T-helper 1 cell treated with Interleukin-12 subunit alpha and Interleukin-12 subunit beta and Interleukin-4 antibody, amounts not matched to agents 30 ng/mL and 1 ng/mL, for 36 hours (primary cell): ENCODE data around the gene PUSL1. TPM values are rescaled to one million over a fixed set of nuclear protein-coding genes. Genes with fewer than 3 reads are reported as not detected.

ENCODE experiments used
- intact Hi-C: fragments of 100-400 bp; cut with micrococcal nuclease; formaldehyde crosslinking; loops from one replicate; pipeline ENCODE4 v1.15.1; 2024
- total RNA-seq: library from RNA; stranded (reverse); gene quantifications from 2 replicates; pipeline ENCODE4 v1.2.3, GENCODE V29; 2022

Gene PUSL1
- total RNA-seq, result 19.2 and 20.6 TPM in 2 replicates

GRCh38 chr1:1307923-1308755, at the start of gene PUSL1, which contains the start of gene ACAP3:
Gene PUSL1, plus strand, starts transcription at chr1:1308597. Its CDS starts 47 bp downstream, at chr1:1308644.
Gene ACAP3, minus strand, starts transcription at chr1:1307930. Its CDS starts 115 bp downstream, at chr1:1307815.
- intact Hi-C loops, result loop anchor here (1.0 to 5.0 kb wide), 13 partner anchors 16 to 599 kb away; partner anchors contain the start of genes ATAD3B, AURKAIP1, B3GALT6 and C1orf159

DNA sequence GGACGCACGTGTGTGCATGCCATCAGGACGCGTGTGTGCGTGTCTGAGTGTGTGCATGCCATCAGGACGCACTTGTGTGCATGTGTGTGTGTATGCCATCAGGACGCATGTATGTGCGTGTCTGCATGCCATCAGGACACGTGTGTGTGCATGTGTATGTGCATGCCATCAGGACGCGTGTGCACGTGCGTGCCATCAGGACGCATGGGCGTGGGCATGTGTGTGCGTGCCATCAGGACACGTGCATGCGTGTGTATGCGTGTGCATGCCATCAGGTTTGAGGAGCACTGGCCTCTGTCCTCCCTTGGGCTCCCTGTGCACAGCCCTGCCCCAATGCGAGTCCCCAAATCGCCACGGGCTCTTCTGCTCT, 49.3 kb upstream of the PUSL1 start:
- intact Hi-C loops, result no loop called here

DNA sequence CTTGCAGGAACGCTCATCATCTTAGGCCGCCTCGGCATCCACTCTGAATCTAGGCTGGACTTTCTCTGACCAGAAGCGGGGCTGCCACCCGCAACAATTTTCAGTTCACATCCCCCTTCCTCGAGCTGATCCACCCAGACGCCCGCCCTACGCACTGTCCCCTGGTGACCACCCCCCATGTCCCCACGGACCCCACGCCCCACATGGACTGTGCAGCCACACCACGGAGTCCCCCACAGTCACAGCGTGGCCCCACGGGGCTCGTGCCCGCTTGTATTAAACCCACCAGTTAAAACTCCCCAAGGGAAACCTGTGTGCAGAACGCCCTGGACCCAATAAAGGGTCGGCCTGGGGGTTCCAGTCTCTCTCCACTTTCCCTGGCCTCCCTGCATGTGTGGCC, 48.9 kb upstream of the PUSL1 start:
- intact Hi-C loops, result no loop called here

DNA sequence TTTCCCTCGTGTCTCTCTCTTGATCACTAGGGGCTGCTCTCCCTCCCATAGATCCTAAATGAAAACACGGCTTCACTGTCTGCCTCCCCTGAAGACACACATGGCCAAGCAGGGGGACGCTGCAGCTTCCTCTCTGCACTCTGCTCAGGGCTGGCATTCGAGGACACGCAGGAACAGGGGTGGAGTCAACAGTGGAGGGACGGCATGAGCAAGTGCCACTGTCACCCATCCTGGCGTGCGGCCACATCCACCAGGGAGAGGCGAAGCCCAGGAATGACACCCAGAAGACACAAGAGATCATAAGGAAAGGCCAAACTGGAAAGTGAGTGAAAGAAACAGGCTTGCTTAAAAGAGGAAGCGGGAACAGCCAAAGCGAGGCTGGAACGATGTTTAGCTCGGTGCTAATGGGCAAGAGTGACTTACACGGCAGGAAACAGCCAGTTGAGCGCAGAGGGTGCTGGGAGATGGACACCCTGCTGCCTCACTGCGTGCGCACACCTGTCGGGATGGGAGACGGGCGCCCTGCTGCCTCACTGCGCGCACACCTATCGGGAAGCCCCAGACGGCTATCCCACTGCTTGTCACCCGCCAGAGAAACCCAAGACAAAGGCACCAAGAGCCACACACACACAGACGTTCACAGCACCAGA, 48.3 kb upstream of the PUSL1 start:
- intact Hi-C loops, result no loop called here

- intact Hi-C loops, result no loop called here
These were observed 47.4 kb upstream of the PUSL1 start for GRCh38 chr1:1260843-1261560.

DNA sequence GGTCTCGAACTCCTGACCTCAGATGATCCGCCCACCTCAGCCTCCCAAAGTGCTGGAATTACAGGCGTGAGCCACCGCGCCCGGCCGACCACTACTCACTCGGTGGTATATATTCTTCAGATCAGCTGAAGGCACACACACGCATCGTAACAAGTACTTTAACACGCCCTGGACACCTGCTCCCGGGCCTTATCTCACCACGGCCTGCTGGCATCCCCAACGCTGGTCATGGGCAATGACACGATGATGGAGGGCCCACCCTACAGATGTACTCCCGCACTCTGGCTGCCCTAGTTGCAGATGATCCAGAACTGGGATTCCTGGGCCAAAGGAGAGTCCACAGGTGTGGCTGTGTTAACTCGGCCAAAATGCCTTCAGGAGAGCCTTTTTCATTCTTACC, 46.3 kb upstream of the PUSL1 start:
- intact Hi-C loops, result no loop called here

GRCh38 chr1:1262758-1263157, 45.6 kb upstream of the PUSL1 start:
- intact Hi-C loops, result no loop called here

GRCh38 chr1:1264026-1264425, 44.4 kb upstream of the PUSL1 start:
- intact Hi-C loops, result no loop called here

DNA sequence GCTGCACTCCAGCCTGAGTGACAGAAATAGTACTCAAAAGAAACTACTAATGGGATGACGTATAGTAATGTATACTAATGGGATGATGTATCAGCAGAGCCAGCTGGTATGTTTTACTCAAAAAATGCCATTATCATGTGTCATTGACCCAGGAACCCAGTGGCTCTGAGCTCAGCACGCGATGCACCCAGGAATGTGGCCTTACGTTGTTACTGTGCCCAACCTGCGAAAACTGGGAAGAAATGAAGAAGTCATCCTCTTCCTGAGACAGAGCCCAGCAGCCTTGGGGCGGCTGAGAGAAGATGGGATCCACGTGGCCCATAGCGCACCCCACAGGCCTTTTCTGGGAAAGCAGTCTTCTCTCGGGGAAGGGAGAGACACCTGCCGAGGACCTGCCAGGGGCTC, 43.5 kb upstream of the PUSL1 start:
- intact Hi-C loops, result no loop called here

- intact Hi-C loops, result no loop called here
These were observed 40.7 kb upstream of the PUSL1 start for GRCh38 chr1:1267488-1268283.

- intact Hi-C loops, result no loop called here
These were observed 40.1 kb upstream of the PUSL1 start for GRCh38 chr1:1268284-1268682.

DNA sequence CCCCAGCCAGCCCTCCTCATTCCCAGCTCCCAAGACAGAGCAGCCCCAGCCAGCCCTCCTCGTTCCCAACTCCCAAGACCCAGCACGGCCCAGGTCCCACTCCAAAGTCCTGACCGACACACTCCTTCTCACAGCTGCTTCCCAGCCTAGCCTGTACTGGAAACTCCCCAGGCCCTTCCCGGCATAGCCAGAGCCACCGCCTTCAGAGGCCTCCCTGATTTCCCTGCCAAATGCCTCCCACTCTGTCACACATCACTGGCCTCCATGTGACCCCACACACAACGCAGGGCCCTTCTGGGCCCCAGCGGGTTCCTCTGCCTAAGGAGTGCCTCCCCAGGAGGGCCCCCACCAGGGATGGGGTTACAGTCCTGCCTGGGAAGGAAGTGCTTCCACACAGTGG, 37.6 kb upstream of the PUSL1 start:
- intact Hi-C loops, result loop anchor here (5.0 kb wide), 2 partner anchors 64 to 259 kb away; partner anchors contain the start of genes ISG15 and TNFRSF18

DNA sequence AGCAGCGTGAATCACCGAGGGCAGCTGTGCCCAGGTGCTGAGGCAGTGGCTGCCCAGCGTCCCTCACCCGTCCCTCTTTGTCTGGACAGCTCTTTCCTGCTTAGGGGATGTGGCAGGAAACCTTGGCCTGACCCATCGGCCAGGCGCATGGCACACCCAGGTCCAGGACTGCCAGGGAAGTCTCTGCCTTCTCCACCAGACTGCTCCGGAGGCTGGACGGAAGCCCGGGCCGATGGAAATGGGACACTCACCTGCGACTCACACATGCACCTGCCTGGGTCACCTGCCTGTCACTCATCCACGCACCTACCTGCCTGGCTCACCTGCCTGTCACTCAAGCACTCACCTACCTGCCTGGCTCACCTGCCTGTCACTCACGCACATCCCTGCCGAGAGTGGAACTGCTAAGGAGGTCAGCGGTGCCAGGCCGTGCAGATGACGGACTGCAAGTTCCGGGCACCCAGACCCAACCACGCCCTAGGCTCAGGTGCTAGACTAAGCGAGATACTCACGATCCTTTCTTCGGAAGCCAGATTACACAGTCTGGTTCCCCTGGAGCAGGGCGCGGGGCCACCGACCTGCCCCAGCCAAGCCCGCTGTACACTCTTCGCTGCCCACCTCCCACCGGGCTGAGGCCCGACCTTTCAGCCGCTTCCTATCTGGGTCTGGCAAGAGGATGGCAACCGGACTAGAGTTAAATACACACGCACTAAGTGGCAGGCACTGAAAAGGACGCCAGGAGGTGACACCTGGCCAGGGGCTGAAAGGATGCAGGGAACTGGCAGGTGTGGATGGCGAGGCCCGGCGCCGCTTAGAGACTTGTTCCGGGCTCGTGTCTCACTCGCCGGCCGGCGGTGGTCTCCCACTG, 35.8 kb upstream of the PUSL1 start:
- intact Hi-C loops, result loop anchor here (1.0 to 5.0 kb wide), 6 partner anchors 41 to 260 kb away; partner anchors contain the start of genes AURKAIP1, C1orf159, CCNL2 and ISG15

- intact Hi-C loops, result loop anchor here (1.0 to 5.0 kb wide), 6 partner anchors 42 to 261 kb away; partner anchors contain the start of genes AURKAIP1, C1orf159, CCNL2 and ISG15
These were observed 35.2 kb upstream of the PUSL1 start for GRCh38 chr1:1273209-1273511.

DNA sequence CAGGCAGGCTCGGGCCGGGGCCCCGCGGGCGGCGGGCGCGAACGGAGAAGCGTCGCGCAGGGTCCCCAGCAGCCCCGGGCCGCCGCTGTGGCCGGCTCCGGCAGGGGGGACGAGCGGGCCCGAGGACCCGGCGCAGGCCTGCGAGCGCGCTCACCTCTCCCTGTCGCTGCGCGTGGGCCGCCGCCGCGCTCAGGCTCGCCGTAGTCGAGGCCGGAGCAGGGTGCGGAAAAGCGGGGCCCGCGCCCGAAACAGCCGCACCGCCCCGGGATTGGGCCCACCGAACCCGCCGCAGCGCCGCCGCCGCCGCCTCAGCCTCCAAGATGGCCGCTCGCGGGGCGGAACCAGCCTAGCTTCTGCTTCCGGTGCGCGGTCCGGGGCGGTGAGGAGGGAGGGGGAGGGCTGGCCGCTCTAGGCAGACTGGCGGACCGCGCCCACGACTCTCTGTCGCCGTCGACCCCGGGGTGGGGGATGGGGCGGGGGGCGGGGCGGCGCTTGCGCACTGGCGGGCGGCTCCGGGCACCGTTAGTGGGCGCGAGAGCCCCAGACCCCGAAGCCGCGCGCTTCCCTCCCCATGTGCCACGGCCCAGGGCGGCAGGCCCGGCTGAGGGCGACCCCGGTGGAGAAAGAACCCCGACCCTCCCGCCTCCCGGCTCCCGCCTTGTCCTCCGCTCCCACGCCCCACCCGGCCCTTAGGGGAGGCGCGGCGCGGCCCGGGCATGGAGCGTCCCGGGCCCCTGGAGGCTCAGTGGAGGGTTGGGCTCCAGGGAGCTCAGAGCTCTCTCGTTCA, 34.7 kb upstream of the PUSL1 start, which contains the start of gene UBE2J2:
Gene UBE2J2, minus strand, starts transcription at position 343 of the 787 bp plus-strand sequence. CDS start 5,862 bp downstream, outside the sequence.
- intact Hi-C loops, result loop anchor here (1.0 to 5.0 kb wide), 7 partner anchors 35 to 261 kb away; partner anchors contain the start of genes AURKAIP1, C1orf159, CCNL2 and ISG15

DNA sequence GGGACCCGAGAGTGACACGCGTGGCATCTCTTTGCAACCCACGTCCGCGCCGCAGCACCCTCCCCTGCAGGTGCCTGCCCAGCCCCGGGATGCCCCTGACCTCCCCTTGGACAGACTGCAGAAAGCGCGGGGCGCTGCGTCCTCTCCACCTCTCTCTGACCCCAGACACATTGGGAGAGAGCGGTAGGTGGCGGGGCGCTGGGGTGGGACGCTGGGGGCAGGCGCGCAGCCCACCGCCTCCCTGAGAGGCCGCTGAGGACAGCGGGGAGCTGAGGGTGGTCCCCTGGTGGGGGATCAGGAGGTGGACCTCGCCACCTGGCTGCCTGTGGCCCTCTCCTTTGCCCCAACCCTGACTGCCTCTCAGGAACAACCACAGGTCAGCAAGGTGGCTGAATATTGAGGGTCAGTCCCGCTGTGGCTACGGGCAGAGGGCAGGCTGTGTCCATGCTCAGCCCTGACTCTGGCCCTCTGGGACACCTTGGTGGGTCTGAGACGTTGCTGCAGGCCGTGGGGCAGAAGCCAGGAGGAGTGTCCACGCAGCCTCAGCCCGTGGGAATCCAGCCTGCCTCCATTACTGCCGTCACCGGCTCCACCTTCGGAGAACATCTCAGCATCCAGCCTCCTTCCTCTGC, 34.0 kb upstream of the PUSL1 start:
- intact Hi-C loops, result loop anchor here (1.0 to 5.0 kb wide), 3 partner anchors 34 to 262 kb away; partner anchors contain the start of genes ISG15, PUSL1 and TNFRSF18

DNA sequence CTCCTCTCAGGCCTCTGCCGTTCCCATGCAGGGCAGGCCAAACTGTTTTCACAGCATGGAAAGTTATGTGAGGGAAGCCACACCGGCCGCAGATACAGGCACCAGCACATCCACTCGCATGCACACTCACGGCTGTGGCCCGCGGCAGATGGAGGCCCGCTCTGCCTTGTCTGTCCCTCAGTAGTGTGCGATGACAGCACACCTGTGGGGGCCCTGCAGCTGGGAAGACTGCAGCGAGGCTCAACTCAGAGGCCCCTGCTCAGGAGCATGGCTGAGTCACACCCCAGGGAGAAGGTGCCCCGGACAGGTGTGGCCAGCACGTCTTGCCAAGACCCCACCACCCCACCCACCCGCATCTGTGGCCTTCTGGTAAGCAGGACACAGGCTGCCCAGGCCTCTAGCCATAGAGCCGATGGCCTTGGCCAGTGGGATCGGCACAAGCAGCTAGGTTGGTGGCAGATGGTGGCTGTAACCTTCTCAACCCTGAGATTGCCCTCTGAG, 33.4 kb upstream of the PUSL1 start:
- intact Hi-C loops, result loop anchor here (1.0 to 5.0 kb wide), 3 partner anchors 33 to 263 kb away; partner anchors contain the start of genes ISG15, PUSL1 and TNFRSF18

GRCh38 chr1:1275836-1276235, 32.6 kb upstream of the PUSL1 start:
- intact Hi-C loops, result no loop called here
